NCI-H524 (cell line): ENCODE data around the gene SCRT2.
"Not testable (repeated sequence)": the region's sequence is repeated elsewhere in the genome, so short reads cannot be mapped to it uniquely, and the experiment has no call there.

Experiments used
- DNase-seq, 2 experiments: peaks; one replicate each; lab custom pipeline; 2025; lab: John Stamatoyannopoulos, UW

SCRT2 gene

GRCh38 chr20:653110-653589, 22.5 kb downstream of the SCRT2 start, which contains the start of gene SRXN1:
Gene SRXN1 (minus strand): TSS chr20:653200. CDS start chr20:653185, 15 bp downstream.
- DNase-seq = peak; percentile 74 to 89

DNA sequence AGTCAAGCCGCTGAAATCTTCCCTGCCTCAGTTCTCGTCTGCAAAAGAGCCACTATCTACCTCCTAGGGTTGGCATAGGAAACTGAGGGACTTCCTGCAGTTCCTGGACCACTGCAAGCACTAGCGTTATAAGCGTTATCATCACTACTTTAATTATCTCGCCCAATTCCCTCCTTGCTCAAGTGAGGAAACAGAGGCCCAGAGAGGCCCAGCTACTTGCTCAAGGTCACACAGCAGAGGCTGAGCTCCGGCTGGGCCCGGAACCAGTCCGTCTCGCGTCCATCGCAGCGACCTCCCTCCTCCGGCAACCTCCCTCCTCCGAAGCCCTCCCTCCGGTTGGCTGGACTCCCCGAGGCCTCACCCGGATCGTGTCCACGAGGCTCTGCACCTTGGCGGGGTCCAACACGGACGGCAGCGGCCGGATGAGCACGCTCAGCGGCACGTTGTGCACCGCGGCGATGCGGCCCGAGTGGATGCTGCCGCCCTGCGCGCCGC, 22.9 kb downstream of the SCRT2 start:
- no peak for DNase-seq

GRCh38 chr20:651713-652614, 23.6 kb downstream of the SCRT2 start:
- DNase-seq = peak in 1 of 2 experiments; percentile 36

DNA sequence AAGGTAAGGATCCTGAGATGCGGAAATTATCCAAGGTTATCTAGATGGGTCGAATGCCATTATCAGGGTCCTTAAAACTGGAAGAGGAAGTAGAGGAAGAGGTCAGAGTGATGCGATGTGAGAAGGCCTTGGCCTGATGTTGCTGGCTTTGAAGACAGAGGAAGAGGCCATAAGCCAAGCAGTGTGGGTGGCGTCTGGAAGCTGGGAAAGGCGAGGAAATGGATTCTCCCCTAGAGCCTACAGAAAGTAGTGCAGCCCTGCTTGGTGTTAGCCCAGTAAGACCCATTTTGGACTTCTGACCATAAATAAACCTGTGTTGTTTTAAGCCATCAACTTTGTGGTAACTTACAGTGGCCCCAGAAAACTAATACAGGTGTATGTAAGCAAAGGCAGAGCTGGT, 24.6 kb downstream of the SCRT2 start:
- no peak for DNase-seq

DNA sequence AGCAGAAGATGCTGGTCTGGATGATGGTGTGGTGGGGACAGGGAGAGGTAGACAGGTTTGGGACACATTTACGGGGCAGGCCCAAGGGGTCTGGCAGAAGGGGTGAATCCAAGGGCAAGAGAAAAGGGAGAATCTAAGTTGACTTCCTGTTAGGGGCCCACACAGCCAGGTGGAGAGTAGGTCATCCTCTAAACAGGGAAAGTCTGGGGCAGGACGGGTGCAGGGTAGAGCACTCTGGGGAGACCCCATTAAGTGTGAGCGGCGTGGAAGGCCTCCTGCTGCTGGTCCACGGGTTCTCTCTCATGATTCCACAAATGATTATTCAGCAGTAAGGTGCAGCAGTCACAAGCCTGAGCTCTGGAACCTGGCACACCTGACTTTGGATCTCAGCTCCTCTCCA, 25.3 kb downstream of the SCRT2 start:
- no peak for DNase-seq

- DNase-seq = no peak
Observed at GRCh38 chr20:647479-648019, 28.1 kb downstream of the SCRT2 start.

- DNase-seq = no peak
Observed at GRCh38 chr20:646868-647233, 28.8 kb downstream of the SCRT2 start.

- DNase-seq = no peak
Observed at GRCh38 chr20:646107-646867, 29.3 kb downstream of the SCRT2 start.

DNA sequence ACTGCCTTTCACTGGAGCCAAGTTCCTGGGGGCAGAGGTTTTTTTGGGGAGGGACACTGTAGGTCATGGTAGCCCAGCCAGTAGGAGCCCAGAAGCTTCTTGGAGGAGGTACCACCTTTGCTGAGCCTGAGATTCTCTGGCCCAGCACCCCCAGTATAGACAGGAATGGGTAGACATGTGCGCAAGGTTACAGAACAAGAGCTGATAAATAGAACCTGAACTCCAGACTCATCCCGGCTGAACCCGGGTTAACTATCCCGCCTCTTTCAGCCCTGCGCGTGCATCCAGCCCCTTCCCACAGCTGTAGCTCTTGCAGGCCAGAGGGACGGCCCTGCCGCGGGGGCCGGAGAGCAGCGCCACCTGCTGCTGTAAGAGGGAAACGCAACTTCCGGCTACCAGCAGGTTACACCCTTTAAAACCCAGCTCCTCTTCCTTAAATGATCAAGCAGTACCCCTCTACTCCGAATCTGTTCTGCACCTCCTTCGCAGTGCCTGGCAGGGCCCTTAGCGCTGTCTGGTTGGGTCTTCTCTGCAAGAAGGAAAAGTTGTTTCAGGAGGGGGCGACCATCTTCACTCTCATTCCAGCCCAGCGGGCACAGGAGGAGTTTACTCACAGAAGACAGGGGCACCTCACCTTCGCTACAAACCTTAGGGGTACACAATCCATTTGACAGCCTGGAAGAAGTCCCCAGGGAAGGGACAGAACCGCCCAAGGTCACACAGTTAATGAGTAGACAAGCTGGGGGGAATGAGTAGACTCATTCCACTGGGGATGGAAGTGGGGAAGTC, 30.1 kb downstream of the SCRT2 start:
- DNase-seq = peak; percentile 64 to 84

DNA sequence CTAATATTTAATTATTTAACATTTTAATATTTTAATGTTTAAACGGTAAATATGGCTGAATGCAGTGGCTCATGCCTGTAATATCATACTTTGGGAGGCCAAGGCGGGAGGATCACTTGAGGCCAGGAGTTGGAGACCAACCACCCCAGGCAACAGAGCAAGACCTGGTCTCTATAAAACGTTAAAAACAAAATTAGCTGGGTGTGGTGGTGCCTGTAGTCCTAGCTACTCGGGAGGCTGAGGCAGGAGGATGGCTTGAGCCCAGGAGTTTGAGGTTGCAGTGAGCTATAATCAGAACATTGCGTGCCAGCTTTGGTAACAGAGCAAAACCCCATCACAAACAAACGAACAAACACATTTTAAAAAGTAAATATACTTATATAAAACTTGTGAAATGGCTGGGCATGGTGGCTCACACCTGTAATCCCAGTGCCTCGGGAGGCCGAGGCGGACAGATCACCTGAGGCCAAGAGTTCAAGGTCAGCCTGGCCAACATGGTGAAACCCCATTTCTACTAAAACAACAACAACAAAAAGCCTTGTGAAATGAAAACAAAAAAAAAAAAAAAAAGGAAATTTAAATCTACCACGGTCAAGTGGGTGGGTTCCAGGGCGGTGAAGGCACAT, 30.8 kb downstream of the SCRT2 start:
- no peak for DNase-seq

DNA sequence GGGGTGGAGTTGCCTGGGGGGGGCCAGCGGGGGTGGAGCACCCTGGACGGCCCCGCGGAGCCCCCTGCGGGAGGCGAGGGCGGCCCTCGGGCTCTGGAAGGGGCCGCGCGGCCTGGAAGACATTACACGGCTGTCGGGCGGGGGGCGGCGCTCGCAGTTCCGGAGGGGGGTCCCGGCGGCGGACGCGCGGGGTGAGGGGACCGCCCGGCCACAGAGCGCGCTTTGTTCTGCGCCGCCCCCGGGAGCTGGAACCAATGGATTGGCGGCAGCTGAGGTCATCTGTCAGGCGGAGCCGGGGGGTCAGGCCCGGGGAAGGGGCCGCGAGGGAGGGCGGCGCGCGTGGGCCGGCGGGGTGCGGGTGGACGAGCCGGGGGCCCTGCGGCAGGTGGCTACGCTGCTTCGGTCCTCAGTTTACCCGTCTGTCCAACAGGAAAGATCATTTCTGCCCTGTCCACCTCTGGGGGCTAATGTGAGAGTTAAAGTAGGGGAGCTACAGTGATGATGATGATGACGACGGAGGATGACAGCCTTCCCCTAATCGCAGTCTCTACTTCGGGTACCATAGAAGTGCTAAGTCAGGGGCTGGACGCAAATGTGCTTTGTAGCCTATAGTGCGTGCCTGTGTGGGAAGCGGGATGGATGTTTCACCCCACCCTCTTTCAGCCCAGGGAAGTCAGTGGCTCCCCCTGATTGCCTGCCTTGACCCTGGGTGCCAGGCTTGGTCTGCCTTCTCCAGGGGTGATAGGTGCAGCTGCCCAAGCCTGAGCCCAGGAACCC, 33.0 kb downstream of the SCRT2 start:
- peak in 1 of 2 experiments; percentile 50 for DNase-seq

DNA sequence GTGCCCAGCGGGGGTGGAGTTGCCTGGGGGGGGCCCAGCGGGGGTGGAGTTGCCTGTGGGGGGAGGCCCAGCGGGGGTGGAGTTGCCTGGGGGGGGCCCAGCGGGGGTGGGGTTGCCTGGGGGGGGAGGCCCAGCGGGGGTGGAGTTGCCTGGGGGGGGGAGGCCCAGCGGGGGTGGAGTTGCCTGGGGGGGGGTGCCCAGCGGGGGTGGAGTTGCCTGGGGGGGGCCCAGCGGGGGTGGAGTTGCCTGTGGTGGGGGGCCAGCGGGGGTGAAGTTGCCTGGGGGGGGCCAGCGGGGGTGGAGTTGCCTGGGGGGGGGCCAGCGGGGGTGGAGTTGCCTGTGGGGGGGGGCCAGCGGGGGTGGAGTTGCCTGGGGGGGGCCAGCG, 33.6 kb downstream of the SCRT2 start:
- not testable (repeated sequence) for DNase-seq

GRCh38 chr20:641516-641875, 34.1 kb downstream of the SCRT2 start:
- peak in 1 of 2 experiments; percentile 42 for DNase-seq

- no peak for DNase-seq
Observed at GRCh38 chr20:640674-641515, 34.7 kb downstream of the SCRT2 start.

DNA sequence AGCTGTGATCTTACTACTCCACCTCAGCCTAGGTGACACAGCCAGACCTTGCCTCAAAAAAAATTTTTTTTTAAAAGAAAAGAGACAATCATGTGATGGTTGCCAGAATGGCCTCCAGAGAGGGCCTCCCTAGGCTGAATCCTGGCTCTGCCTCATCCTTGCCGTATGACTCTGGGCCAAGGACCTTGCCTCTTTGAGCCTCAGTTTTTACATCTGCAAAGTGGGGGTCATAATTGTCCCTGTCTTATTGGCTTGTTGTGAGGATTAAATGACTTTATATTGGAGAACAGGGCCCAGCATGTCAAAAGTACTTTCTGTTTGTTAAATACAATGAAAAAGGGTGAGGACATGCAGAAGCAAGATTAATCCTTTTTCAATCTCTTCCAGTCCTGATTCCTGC, 37.0 kb downstream of the SCRT2 start:
- DNase-seq = no peak

GRCh38 chr20:637559-637958, 38.0 kb downstream of the SCRT2 start:
- DNase-seq = no peak

DNA sequence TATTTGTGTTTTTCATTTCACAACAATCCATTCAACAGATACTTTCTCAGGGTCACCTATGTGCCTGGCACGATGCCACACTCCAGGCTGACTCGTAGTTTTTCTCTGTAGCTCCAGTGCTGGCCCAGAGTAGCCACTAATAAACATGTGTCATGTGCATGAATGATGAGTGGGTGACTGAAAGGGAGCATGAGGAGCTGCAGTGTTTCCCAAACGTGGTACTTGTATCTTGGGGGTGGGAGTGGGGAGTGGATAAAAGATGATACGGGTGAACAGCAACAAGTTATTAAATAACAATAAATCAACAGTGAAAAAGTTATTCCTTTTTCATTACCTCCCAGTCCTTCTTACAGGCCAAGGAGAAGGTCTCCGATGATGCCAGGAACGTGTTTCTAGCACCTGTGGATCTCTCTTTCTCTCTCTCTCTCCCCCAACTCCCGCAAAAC, 39.7 kb downstream of the SCRT2 start:
- no peak for DNase-seq

DNA sequence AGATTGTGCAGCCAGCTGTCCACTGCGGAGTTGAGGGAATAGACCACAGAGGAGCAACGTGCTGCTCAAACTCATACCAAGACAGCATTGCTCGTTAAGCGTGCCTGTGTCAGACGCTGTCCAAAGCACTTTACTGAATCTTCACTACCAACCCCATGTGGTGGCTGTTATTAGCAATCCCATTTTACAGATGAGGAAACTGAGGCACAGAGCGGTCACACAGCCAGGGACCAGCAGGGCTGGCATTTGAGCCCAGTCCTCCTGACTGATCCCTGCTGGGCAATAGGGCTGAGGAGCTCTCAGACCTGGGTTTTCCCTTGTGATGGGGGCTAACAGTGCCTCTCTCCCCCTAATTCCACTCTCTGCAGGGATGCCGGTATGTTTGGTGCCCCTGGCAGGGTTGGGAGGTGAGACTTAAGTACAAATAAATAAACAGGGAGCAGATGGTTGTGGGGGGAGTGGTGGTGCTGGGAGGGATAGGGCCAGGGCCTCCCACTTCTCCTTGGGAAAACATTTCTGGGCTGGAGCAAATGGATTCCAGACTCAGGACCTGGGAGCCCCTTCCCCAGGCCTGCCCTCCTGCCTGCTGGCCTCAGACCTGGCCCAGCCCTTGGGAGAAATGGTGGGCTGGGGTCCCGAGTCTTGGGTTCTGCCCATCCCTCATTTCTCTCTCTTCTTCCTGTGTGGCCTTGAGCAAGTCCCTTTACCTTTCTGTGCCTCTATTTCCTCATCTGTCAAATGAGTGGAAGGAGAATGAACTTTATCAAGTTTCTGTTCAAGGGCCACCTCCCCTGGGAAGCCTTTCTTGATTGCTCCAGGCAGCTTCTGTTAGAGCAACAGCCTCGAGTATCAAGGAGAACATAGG, 40.3 kb downstream of the SCRT2 start:
- DNase-seq = peak; percentile 54 to 66
